Left ventricle myocardium superior (tissue), 1 donor: Measurements from ENCODE around the gene MFAP3L. TPM values are rescaled to one million over a fixed set of nuclear protein-coding genes. Genes with fewer than 3 reads are reported as not detected.

ENCODE experiments used
- ATAC-seq: fragments of 200-7000 bp; cut with Tn5 transposase; one replicate; pipeline ENCODE4 v1.9.1; 2020; ENCODE audit warnings: mild to moderate bottlenecking, moderate library complexity
- DNase-seq: peaks from one replicate; pipeline ENCODE4 v3.0.0-alpha.2; 2020
- intact Hi-C: fragments of 100-400 bp; cut with micrococcal nuclease; formaldehyde crosslinking; loops from one replicate; pipeline ENCODE4 v1.11.0; 2022
- total RNA-seq: library from RNA; stranded (reverse); fragmentation: NEBNext Ultra II Directional; extraction: Animal tissue kit (Norgen Biotek cat#: 25700); gene quantifications from one replicate; pipeline ENCODE4 v1.2.1, GENCODE V29; 2021
- donor health status: DM: no; HTN: yes; CAD: no; lungs with severe emphysema.

MFAP3L gene
- total RNA-seq, 1 donor from 2014 or later, result 3.9 TPM

DNA sequence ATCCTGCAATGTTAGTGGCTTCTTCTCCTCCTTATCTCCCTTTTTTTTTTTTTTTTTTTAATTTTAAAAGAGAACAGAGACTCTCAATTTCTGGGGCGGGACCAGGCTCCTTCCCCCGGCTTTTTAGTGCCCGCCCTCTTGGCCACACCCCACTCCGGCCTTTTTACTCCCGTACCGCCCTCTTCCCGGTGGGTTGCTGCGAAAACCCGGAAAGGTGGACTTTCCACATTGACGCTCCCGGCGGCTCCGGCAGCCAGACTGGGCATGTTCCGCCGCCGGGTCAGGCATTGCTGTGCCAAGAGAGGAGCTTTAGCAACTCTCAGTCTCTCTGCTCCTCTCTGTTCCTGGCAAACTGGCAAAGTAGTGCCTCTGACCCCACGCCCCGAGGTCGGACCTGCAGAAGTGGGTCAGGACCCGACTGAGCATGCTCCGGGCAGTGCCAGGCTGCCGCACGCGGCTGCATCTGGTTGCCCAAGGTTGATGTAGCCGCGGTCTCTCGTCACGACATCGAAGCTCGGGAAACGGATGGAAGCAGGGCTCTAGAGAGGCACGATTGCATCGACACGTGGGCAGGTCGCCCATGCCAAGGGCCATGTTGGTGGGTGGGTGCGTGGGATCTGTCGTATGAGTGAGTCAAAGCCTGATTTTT, 1.1 kb upstream of the MFAP3L start:
- intact Hi-C loops, result no loop called here
- ATAC-seq (peak; percentile 95), DNase-seq (peak; percentile 94)

DNA sequence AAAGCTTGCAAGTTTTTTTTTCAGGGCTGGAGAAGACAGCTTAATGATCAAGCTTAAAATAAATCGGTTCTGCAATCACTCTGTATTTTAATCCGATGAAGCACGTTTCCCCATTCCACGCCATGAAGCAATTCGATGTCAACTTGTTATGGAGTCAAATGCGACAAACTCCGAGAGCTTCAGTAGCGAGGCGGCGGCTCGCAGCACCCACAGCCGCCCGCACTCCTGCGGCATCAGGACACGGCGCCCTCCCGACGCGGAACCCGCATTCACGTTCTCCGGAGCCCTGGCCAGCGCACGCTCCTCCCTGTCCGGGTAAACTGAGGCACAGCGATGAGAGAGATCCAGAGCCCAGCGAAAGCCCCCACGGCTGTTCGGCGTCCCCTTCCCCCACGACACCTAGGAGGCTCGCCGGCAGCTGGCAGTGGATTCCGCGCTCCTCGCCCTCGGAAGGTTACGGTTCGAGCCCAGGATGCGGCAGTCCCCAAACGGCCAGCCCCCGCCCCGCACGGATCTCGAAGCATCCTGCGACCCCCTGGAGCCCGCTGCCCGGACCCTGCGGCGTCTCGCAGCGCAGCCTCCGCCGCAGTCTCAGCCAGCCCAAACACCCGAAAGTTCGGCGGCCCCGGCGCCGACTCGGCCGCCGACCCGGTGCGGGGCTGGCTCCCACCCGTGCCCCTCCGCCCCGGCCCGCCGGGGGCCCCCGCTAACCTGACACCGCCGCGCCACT, 507 bp downstream of the MFAP3L start:
- peak; percentile 38 for DNase-seq
- no peak for ATAC-seq
- intact Hi-C loops, result no loop called here

- no peak for DNase-seq
- ATAC-seq, result no peak
- intact Hi-C loops, result no loop called here
These were observed 4.0 kb downstream of the MFAP3L start for GRCh38 chr4:170022211-170022610.

DNA sequence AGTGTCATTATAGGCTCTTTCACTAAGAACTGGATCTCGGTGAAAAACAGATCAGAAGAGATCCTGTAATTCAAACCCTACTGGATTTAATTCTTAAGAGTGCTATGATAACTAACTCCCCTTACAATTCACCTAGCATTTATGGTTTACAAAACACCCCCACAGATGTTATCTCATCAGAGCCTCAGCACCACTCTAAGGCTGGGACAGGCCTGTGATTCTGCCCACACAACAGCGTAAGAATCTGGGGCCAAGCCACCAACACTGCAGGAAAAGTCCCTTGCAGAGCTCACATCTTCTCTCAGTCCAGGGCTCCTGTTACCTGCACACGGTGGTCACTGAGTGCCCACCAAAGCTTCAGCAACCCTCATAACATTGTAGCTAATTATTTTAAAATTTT, 8.9 kb downstream of the MFAP3L start:
- ATAC-seq, result no peak
- no peak for DNase-seq
- intact Hi-C loops, result no loop called here

GRCh38 chr4:170015285-170015684, 10.9 kb downstream of the MFAP3L start:
- intact Hi-C loops, result no loop called here
- peak; percentile 41 for DNase-seq
- no peak for ATAC-seq

GRCh38 chr4:170014359-170015011, 11.7 kb downstream of the MFAP3L start:
- no peak for DNase-seq
- no peak for ATAC-seq
- intact Hi-C loops, result no loop called here

- intact Hi-C loops, result no loop called here
- ATAC-seq (no peak), DNase-seq (no peak)
These were observed 13.6 kb downstream of the MFAP3L start for GRCh38 chr4:170012629-170012958.

- no peak for ATAC-seq
- no peak for DNase-seq
- intact Hi-C loops, result no loop called here
These were observed 14.1 kb downstream of the MFAP3L start for GRCh38 chr4:170011921-170012628.

GRCh38 chr4:170009291-170009690, 16.9 kb downstream of the MFAP3L start:
- intact Hi-C loops, result no loop called here
- ATAC-seq (no peak), DNase-seq (no peak)

- intact Hi-C loops, result no loop called here
- no peak for DNase-seq
- no peak for ATAC-seq
These were observed 17.4 kb downstream of the MFAP3L start for GRCh38 chr4:170008801-170009200.

GRCh38 chr4:170008371-170008770, 17.8 kb downstream of the MFAP3L start:
- intact Hi-C loops, result no loop called here
- ATAC-seq (no peak), DNase-seq (no peak)

GRCh38 chr4:170007113-170007512, 19.1 kb downstream of the MFAP3L start:
- no peak for DNase-seq
- no peak for ATAC-seq
- intact Hi-C loops, result no loop called here

- no peak for DNase-seq
- ATAC-seq, result peak; percentile 81
- intact Hi-C loops, result no loop called here
These were observed 20.7 kb downstream of the MFAP3L start for GRCh38 chr4:170005472-170005871.

DNA sequence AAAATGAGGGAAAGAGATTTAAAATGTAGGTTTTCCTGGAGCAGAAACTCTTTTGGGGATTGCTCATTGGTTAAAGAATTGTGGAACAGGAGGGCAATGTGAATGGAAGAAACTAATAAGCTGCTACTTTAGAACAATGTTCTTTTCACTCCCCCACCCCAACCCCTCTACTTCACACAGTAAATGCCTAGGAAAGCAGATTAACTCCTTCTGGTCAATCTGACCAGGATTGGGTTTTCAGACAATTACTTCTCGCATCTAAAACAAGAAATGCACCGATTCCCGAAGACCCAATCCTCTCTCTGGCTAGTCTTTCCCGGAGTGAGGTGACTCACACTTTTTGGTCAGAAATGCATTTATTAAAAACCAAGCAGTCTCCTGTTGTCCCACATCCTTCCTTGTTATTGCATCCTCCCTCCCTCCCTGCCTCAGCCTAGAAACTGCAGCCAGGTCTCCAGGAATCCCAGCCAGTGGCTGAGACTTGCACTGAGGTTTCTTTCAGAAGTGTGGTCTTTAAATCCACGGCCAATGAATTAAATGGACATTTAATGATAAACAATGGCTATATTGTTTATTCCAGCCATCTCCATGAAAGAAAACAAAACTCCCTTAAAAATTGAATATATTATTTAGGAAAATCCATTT, 21.4 kb downstream of the MFAP3L start:
- DNase-seq, result no peak
- ATAC-seq, result no peak
- intact Hi-C loops, result no loop called here

GRCh38 chr4:170003071-170004070, 22.8 kb downstream of the MFAP3L start:
- intact Hi-C loops, result no loop called here

DNA sequence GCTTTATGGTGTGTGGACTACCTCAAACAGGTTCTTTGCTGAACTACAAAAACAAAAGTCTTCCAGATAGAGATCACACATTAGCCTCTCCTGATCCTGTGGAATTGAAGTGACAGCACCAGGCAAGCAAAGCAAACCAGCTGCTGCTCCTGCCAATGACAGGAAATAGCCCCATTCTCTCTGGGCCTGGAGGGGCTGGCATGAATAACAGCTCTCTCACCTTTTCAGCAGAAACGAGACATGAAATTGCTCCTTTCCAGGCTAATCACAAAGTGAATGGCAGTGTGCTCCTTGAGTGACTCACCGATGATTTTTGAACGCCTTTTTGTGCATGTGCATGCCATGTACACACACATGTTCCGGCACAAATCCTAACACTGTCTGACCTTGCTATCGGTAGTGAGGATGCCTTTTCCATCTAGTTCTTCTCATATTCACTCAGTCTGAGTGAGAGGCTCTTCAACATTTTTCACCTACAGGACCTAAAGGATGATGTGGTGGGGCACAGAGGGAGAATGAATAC, 24.4 kb downstream of the MFAP3L start:
- ATAC-seq (no peak), DNase-seq (no peak)
- intact Hi-C loops, result no loop called here

More at GRCh38 chr4:170003071-170004070, 22.8 kb downstream of the MFAP3L start:
- DNase-seq (no peak), ATAC-seq (no peak)

GRCh38 chr4:170001011-170001744, 25.0 kb downstream of the MFAP3L start:
- ATAC-seq, result no peak
- intact Hi-C loops, result no loop called here

More at GRCh38 chr4:170001011-170001744, 25.0 kb downstream of the MFAP3L start:
- no peak for DNase-seq
